BJ (cell line): Measurements from ENCODE around the gene SETD2. TPM values are rescaled to one million over a fixed set of nuclear protein-coding genes. Genes with fewer than 3 reads are reported as not detected.

ENCODE experiments used
- CTCF ChIA-PET: fragments of 350-600 bp; formaldehyde crosslinking; extraction: SDS; loops from one replicate; lab custom pipeline; 2021; ENCODE audit warnings: antibody characterized with exemption, inconsistent platforms; lab: Yijun Ruan, JAX
- POLR2A ChIA-PET: fragments of 300-600 bp; sonication (Branson Sonifier 250); formaldehyde crosslinking; extraction: SDS; loops from one replicate; lab custom pipeline; 2021; ENCODE audit warnings: antibody characterized with exemption; lab: Charles Lee
- DNase-seq: peaks from one replicate; pipeline ENCODE4 v3.0.0-alpha.2; 2011; ENCODE audit warnings: low read depth
- H3K27me3 ChIP-seq: 2 replicates; pipeline ENCODE4 v1.6.0; 2011; ENCODE audit warnings: low read length; ENCODE audit not compliant: control insufficient read depth, insufficient read depth
- H3K36me3 ChIP-seq: 2 replicates; pipeline ENCODE4 v1.5.1; 2011; ENCODE audit warnings: low read length; ENCODE audit not compliant: control insufficient read depth, insufficient read depth
- H3K4me3 ChIP-seq: 2 replicates; pipeline ENCODE4 v1.5.1; 2011; ENCODE audit warnings: low read depth, mild to moderate bottlenecking, control low read depth, low read length
- CTCF ChIP-seq: IDR thresholded peaks from 2 replicates; pipeline ENCODE4 v1.5.1; 2011; ENCODE audit warnings: low read depth, mild to moderate bottlenecking, control low read depth, inconsistent platforms, low read length, moderate library complexity; ENCODE audit not compliant: insufficient read depth
- polyA plus RNA-seq: library from polyadenylated mRNA; depleted of rRNA; stranded (reverse); fragments of >200 nt; gene quantifications from 2 replicates; pipeline ENCODE4 v1.2.3, GENCODE V29; 2011

The SETD2 gene
- polyA plus RNA-seq, 1 experiment, result 12.9 TPM

GRCh38 chr3:46984591-46985459 is 179.1 kb downstream of the SETD2 start:
- CTCF ChIA-PET, result interaction anchor here (1.6 to 1.7 kb wide), 2 partner anchors 13 to 15 kb away, joined by 3 to 4 read pairs; no protein-coding TSS in a partner anchor
- POLR2A ChIA-PET, result no interaction called here
- no peak for DNase-seq
- Histone ChIP-seq H3K36me3 (no peaks in the 10 kb centered on the region), H3K27me3 (no peaks in the 10 kb centered on the region), H3K4me3 (no peak overlapping the region)
- no peak for TF ChIP-seq CTCF

- POLR2A ChIA-PET, result no interaction called here
- Histone ChIP-seq H3K36me3 (no peaks in the 10 kb centered on the region), H3K27me3 (no peaks in the 10 kb centered on the region), H3K4me3 (no peak overlapping the region)
- CTCF ChIA-PET, result interaction anchor here (1.1 kb wide), 1 partner anchor 15 kb away, joined by 3 read pairs; no protein-coding TSS in a partner anchor
- no peak for TF ChIP-seq CTCF
- DNase-seq, result no peak
Observed at GRCh38 chr3:46982546-46982945, 181.4 kb downstream of the SETD2 start.

DNA sequence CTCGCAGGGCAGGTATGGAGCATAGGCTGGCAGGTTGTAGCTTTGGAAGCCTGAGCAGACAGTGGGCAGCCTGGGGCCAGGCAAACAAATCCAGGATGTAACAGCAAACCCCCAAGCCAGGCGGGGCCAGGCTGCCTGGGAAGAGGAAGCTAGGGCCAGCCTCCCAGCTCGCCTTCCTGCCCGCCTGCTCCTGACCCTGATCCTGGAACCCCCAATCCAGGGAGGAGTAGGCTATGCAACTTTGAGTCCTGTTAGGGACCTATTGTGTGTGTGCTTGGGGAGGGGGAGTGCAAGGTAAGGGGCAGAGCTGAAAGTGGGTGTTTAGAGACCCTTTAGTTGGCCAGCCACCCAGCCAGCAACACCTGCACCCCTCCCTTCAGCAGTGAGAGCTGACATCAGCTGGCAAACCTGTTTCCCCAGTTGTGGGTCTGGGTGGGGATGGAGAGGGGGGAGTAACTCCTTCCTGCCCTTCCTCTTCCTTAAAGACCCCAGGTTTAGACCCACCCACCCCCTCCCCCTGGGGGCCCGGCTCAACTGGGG is 181.9 kb downstream of the SETD2 start:
- H3K27me3 ChIP-seq, result no peaks in the 10 kb centered on the region
- no peak for TF ChIP-seq CTCF
- no peak overlapping the region for H3K4me3 ChIP-seq
- DNase-seq, result no peak
- H3K36me3 ChIP-seq, result no peaks in the 10 kb centered on the region
- ChIA-PET POLR2A (no interaction called here), CTCF (no interaction called here)

- TF ChIP-seq CTCF, result no peak
- Histone ChIP-seq H3K36me3 (no peaks in the 10 kb centered on the region), H3K4me3 (peak overlapping the region; percentile 61), H3K27me3 (no peaks in the 10 kb centered on the region)
- DNase-seq, result no peak
- CTCF ChIA-PET, result interaction anchor here (0.7 to 1.2 kb wide), 4 partner anchors 13 to 303 kb away, joined by 3 to 5 read pairs (median 4); partner anchors contain the start of gene KLHL18
- POLR2A ChIA-PET, result no interaction called here
Observed at GRCh38 chr3:46979958-46980497, 183.9 kb downstream of the SETD2 start.
